ENCODE results near the gene CDKAL1.

GRCh38 chr6:20954315-20954714 is 420.1 kb downstream of the CDKAL1 start:
- TF ChIP-seq EZH2phosphoT487 (IDR thresholded peaks at IDR 0.05; ENCODE audit: low read depth, severe bottlenecking, unreplicated experiment), result no peak
- no peak for TF ChIP-seq EZH2 (IDR thresholded peaks at IDR 0.05; ENCODE audit: borderline replicate concordance)

Data from hepatocyte (in vitro differentiated cells).